B cell (primary cell): ENCODE measurements around the gene RRAS. TPM values are rescaled to one million over a fixed set of nuclear protein-coding genes. Genes with fewer than 3 reads are reported as not detected.

Experiments
- ATAC-seq: fragments of 200-7000 bp; cut with Tn5 transposase; one replicate; pipeline ENCODE4 v1.10.0; 2021; ENCODE audit warnings: low read depth, mild to moderate bottlenecking, moderate number of reproducible peaks, moderate library complexity
- CTCF ChIA-PET: fragments of 350-600 bp; sonication (Branson Sonifier 250); formaldehyde crosslinking; loops from one replicate; lab custom pipeline; 2021; ENCODE audit warnings: antibody characterized with exemption, inconsistent platforms; lab: Charles Lee
- POLR2A ChIA-PET: fragments of 350-600 bp; sonication (Branson Sonifier 250); formaldehyde crosslinking; loops from one replicate; lab custom pipeline; 2021; ENCODE audit warnings: antibody characterized with exemption; lab: Charles Lee
- DNase-seq: peaks from one replicate; pipeline ENCODE4 v3.0.0; 2013
- H2AFZ ChIP-seq: 2 replicates; pipeline ENCODE4 v1.6.1; 2012; ENCODE audit warnings: mild to moderate bottlenecking, low read depth, low read length; ENCODE audit not compliant: insufficient read depth, poor library complexity, severe bottlenecking
- H3K27ac ChIP-seq, 2 donors: 1 replicate in 1 of 2; 2 replicates in 1 of 2; pipeline ENCODE4 v1.5.1; 2012 to 2013; ENCODE audit warnings: low read length in 2 of 2, mild to moderate bottlenecking in 2 of 2, moderate library complexity in 1 of 2
- H3K27me3 ChIP-seq, 4 experiments: fragments of 200-600 bp in 1 of 4; sonication (generic) in 1 of 4; replicated peaks in 1 of 4; 1 replicate in 2 of 4; 2 replicates in 2 of 4; pipeline versions ENCODE4 v1.6.1 to v1.7.0; 2013 to 2016; ENCODE audit warnings: low read length in 3 of 4, mild to moderate bottlenecking in 2 of 4, mixed read lengths in 1 of 4, moderate library complexity in 1 of 4; ENCODE audit not compliant: insufficient read depth in 4 of 4, control insufficient read depth in 3 of 4; ENCODE audit errors: control extremely low read depth in 1 of 4
- H3K36me3 ChIP-seq, 2 experiments: replicated peaks in 1 of 2; 1 replicate in 1 of 2; 2 replicates in 1 of 2; pipeline versions ENCODE4 v1.6.1 to v1.7.1; 2013; ENCODE audit warnings: low read length in 1 of 2; ENCODE audit not compliant: insufficient read depth in 2 of 2, control insufficient read depth in 1 of 2; ENCODE audit errors: control extremely low read depth in 1 of 2, extremely low read depth in 1 of 2
- H3K4me1 ChIP-seq, 2 donors: fragments of 200-600 bp in 1 of 2; sonication (generic) in 1 of 2; 1 replicate in 1 of 2; 2 replicates in 1 of 2; pipeline versions ENCODE4 v1.5.1 to v1.6.1; 2013 to 2017; ENCODE audit warnings: low read length in 2 of 2; ENCODE audit not compliant: control insufficient read depth in 2 of 2, insufficient read depth in 2 of 2
- H3K4me2 ChIP-seq: replicated peaks from 2 replicates; pipeline ENCODE3; 2012; ENCODE audit warnings: mild to moderate bottlenecking, low read depth, low read length; ENCODE audit not compliant: poor library complexity, severe bottlenecking
- H3K4me3 ChIP-seq, 5 experiments: fragments of 200-600 bp in 1 of 5; sonication (generic) in 1 of 5; 1 replicate in 3 of 5; 2 replicates in 2 of 5; pipeline versions ENCODE4 v1.5.1 to v1.7.0; 2011 to 2016; ENCODE audit warnings: low read length in 4 of 5, mild to moderate bottlenecking in 4 of 5, low read depth in 2 of 5, control low read depth in 1 of 5, moderate library complexity in 1 of 5; ENCODE audit not compliant: insufficient read depth in 1 of 5; ENCODE audit errors: control extremely low read depth in 1 of 5, extremely low read depth in 1 of 5
- H3K79me2 ChIP-seq: fragments of 200-600 bp; sonication (generic); one replicate; pipeline ENCODE4 v1.6.0; 2016; ENCODE audit warnings: low read length; ENCODE audit not compliant: control insufficient read depth, insufficient read depth
- H3K9ac ChIP-seq: fragments of 200-600 bp; sonication (generic); 2 replicates; pipeline ENCODE4 v1.6.1; 2017; ENCODE audit warnings: mild to moderate bottlenecking, low read length, moderate library complexity
- H3K9me3 ChIP-seq, 3 donors: one replicate each; pipeline versions ENCODE4 v1.6.1 to v1.7.1; 2013; ENCODE audit warnings: low read length in 2 of 3; ENCODE audit not compliant: control insufficient read depth in 2 of 3, insufficient read depth in 1 of 3; ENCODE audit errors: control extremely low read depth in 1 of 3
- H4K20me1 ChIP-seq: 2 replicates; pipeline ENCODE4 v1.6.0; 2012; ENCODE audit warnings: mild to moderate bottlenecking, low read length; ENCODE audit not compliant: insufficient read depth, control insufficient read depth, poor library complexity, severe bottlenecking
- H3K27ac Mint-ChIP-seq: one replicate; pipeline ENCODE4 v1.8.0; 2021; ENCODE audit warnings: mixed read lengths
- H3K27me3 Mint-ChIP-seq: one replicate; pipeline ENCODE4 v1.8.0; 2021; ENCODE audit warnings: mixed read lengths
- H3K4me1 Mint-ChIP-seq: one replicate; pipeline ENCODE4 v1.8.0; 2021; ENCODE audit warnings: mixed read lengths
- H3K4me3 Mint-ChIP-seq: one replicate; pipeline ENCODE4 v1.8.0; 2021; ENCODE audit warnings: mixed read lengths
- H3K9me3 Mint-ChIP-seq: one replicate; pipeline ENCODE4 v1.8.0; 2022; ENCODE audit warnings: mixed read lengths; ENCODE audit not compliant: insufficient read depth
- EZH2 ChIP-seq: IDR thresholded peaks from 2 replicates; pipeline ENCODE4 v1.6.1; 2012; ENCODE audit warnings: borderline replicate concordance, low read depth, mild to moderate bottlenecking, moderate library complexity, low read length; ENCODE audit not compliant: insufficient read depth, poor library complexity, severe bottlenecking
- WGBS: methylation state at CpG from one replicate; pipeline ENCODE4 v1.1.5; 2013; ENCODE audit warnings: missing lambda C conversion rate; ENCODE audit not compliant: insufficient coverage; 5-methylcytosine and 5-hydroxymethylcytosine counted together
- intact Hi-C: fragments of 100-400 bp; cut with micrococcal nuclease; formaldehyde crosslinking; loops from one replicate; pipeline ENCODE4 v1.10.0; 2022
- polyA plus RNA-seq: library from polyadenylated mRNA; depleted of rRNA; stranded (reverse); fragments of >200 nt; gene quantifications from 2 replicates; pipeline ENCODE4 v1.2.3, GENCODE V29; 2012
- total RNA-seq, 2 donors: library from RNA; stranded (reverse); fragments of 120-200 nt in 1 of 2; gene quantifications; 1 replicate in 1 of 2; 2 replicates in 1 of 2; pipeline versions ENCODE4 v1.2.3 to v1.2.4, GENCODE V29; 2013 to 2022
- TF ChIP-seq, protein P1 (sequence below): fragments of 200-600 bp; IDR thresholded peaks from one replicate; pipeline ENCODE4 v1.8.0; 2022; ENCODE audit warnings: antibody characterized with exemption, mild to moderate bottlenecking

Gene RRAS
- total and polyA plus RNA-seq, 2 donors (not counting 1 experiment from before 2014, with no cell fraction given), result 5.6 to 21.0 TPM

GRCh38 chr19:49601482-49602038 lies 38.4 kb downstream of the RRAS start:
- H3K9ac ChIP-seq, result no peak overlapping the region
- H3K9me3 Mint-ChIP-seq, result no peaks in the 10 kb centered on the region
- ChIA-PET CTCF (no interaction called here), POLR2A (no interaction called here)
- H3K27me3 ChIP-seq, result no peaks in the 10 kb centered on the region
- peaks cover 96% of the 10 kb centered on the region for H3K79me2 ChIP-seq
- H3K4me3 ChIP-seq, result no peak overlapping the region
- ATAC-seq (no peak), DNase-seq (no peak)
- 93% methylated on average over 22 of the region's 38 CpGs for WGBS
- no peak overlapping the region for H3K27ac ChIP-seq
- H3K27me3 Mint-ChIP-seq, result no peaks in the 10 kb centered on the region
- TF ChIP-seq, protein P1, sequence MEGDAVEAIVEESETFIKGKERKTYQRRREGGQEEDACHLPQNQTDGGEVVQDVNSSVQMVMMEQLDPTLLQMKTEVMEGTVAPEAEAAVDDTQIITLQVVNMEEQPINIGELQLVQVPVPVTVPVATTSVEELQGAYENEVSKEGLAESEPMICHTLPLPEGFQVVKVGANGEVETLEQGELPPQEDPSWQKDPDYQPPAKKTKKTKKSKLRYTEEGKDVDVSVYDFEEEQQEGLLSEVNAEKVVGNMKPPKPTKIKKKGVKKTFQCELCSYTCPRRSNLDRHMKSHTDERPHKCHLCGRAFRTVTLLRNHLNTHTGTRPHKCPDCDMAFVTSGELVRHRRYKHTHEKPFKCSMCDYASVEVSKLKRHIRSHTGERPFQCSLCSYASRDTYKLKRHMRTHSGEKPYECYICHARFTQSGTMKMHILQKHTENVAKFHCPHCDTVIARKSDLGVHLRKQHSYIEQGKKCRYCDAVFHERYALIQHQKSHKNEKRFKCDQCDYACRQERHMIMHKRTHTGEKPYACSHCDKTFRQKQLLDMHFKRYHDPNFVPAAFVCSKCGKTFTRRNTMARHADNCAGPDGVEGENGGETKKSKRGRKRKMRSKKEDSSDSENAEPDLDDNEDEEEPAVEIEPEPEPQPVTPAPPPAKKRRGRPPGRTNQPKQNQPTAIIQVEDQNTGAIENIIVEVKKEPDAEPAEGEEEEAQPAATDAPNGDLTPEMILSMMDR, result no peak
- TF ChIP-seq EZH2, result no peak
- peaks cover 2% of the 10 kb centered on the region for H3K4me1 Mint-ChIP-seq
- H3K4me2 ChIP-seq, result no peak overlapping the region
- H3K36me3 ChIP-seq, result peaks cover 2 to 48% of the 10 kb centered on the region in 2 experiments
- H3K4me1 ChIP-seq, result no peaks in the 10 kb centered on the region
- intact Hi-C loops, result no loop called here
- peaks cover 96% of the 10 kb centered on the region for H4K20me1 ChIP-seq
- H3K4me3 Mint-ChIP-seq, result no peak overlapping the region
- no peak overlapping the region for H2AFZ ChIP-seq
- H3K27ac Mint-ChIP-seq, result no peak overlapping the region
- no peaks in the 10 kb centered on the region for H3K9me3 ChIP-seq

GRCh38 chr19:49599378-49600295 lies 40.3 kb downstream of the RRAS start:
- H3K9me3 ChIP-seq, result no peaks in the 10 kb centered on the region
- H4K20me1 ChIP-seq, result peaks cover 96% of the 10 kb centered on the region
- H3K4me3 ChIP-seq, result no peak overlapping the region
- H3K79me2 ChIP-seq, result peaks cover 95% of the 10 kb centered on the region
- CTCF ChIA-PET, result no interaction called here
- H3K27me3 Mint-ChIP-seq, result no peaks in the 10 kb centered on the region
- H3K27ac Mint-ChIP-seq, result no peak overlapping the region
- TF ChIP-seq EZH2, result no peak
- TF ChIP-seq, protein P1, result no peak
- no peak overlapping the region for H3K4me2 ChIP-seq
- POLR2A ChIA-PET, result no interaction called here
- peaks cover 2% of the 10 kb centered on the region for H3K4me1 Mint-ChIP-seq
- 97% methylated on average over 17 of the region's 26 CpGs for WGBS
- no peak overlapping the region for H3K9ac ChIP-seq
- no peak overlapping the region for H3K4me3 Mint-ChIP-seq
- H3K27ac ChIP-seq, result no peak overlapping the region
- no peaks in the 10 kb centered on the region for H3K4me1 ChIP-seq
- peaks cover 2 to 49% of the 10 kb centered on the region in 2 experiments for H3K36me3 ChIP-seq
- DNase-seq, result no peak
- H3K9me3 Mint-ChIP-seq, result no peaks in the 10 kb centered on the region
- intact Hi-C loops, result no loop called here
- no peak overlapping the region for H2AFZ ChIP-seq
- H3K27me3 ChIP-seq, result no peaks in the 10 kb centered on the region
- ATAC-seq, result no peak
